Endothelial cell of hepatic sinusoid (primary cell): ENCODE results near the gene CDKAL1.
"Not testable (repeated sequence)": the region's sequence is repeated elsewhere in the genome, so short reads cannot be mapped to it uniquely, and the experiment has no call there.

Experiments
- in situ Hi-C: cut with HindIII; loops from 2 replicates; pipeline ENCODE4 v1.10.0; 2017; ENCODE audit warnings: low sequenced_read_pairs

CDKAL1 gene

GRCh38 chr6:20534295-20535262 is at the start of gene CDKAL1:
Gene CDKAL1, plus strand, starts transcription at chr6:20534457. Its CDS starts 11,894 bp downstream, at chr6:20546351.
- in situ Hi-C loops: no loop called here

GRCh38 chr6:20486641-20487040 is 47.6 kb upstream of the CDKAL1 start:
- in situ Hi-C loops: no loop called here

GRCh38 chr6:20487669-20488375 is 46.4 kb upstream of the CDKAL1 start:
- in situ Hi-C loops: no loop called here

GRCh38 chr6:20490591-20490990 is 43.7 kb upstream of the CDKAL1 start:
- in situ Hi-C loops: no loop called here

- in situ Hi-C loops: no loop called here
Observed at GRCh38 chr6:20492099-20492498, 42.2 kb upstream of the CDKAL1 start.

- in situ Hi-C loops: no loop called here
Observed at GRCh38 chr6:20497216-20498040, 36.8 kb upstream of the CDKAL1 start.

- in situ Hi-C loops: no loop called here
Observed at GRCh38 chr6:20498041-20498385, 36.2 kb upstream of the CDKAL1 start.

GRCh38 chr6:20509212-20509611 is 25.0 kb upstream of the CDKAL1 start:
- in situ Hi-C loops: no loop called here

GRCh38 chr6:20511852-20512251 is 22.4 kb upstream of the CDKAL1 start:
- in situ Hi-C loops: no loop called here

- in situ Hi-C loops: not testable (repeated sequence)
Observed at GRCh38 chr6:20525208-20525607, 9.0 kb upstream of the CDKAL1 start.

- in situ Hi-C loops: not testable (repeated sequence)
Observed at GRCh38 chr6:20529086-20529448, 5.2 kb upstream of the CDKAL1 start.

GRCh38 chr6:20532881-20533280 is 1.4 kb upstream of the CDKAL1 start:
- in situ Hi-C loops: no loop called here

- in situ Hi-C loops: no loop called here
Observed at GRCh38 chr6:20533746-20534294, 437 bp upstream of the CDKAL1 start.

- in situ Hi-C loops: no loop called here
Observed at GRCh38 chr6:20538131-20538662, 3.9 kb downstream of the CDKAL1 start.

GRCh38 chr6:20538907-20539306 is 4.7 kb downstream of the CDKAL1 start:
- in situ Hi-C loops: no loop called here

- in situ Hi-C loops: no loop called here
Observed at GRCh38 chr6:20539387-20539786, 5.1 kb downstream of the CDKAL1 start.

GRCh38 chr6:20540683-20541082 is 6.4 kb downstream of the CDKAL1 start:
- in situ Hi-C loops: no loop called here

- in situ Hi-C loops: no loop called here
Observed at GRCh38 chr6:20541382-20541781, 7.1 kb downstream of the CDKAL1 start.

GRCh38 chr6:20542927-20543602 is 8.8 kb downstream of the CDKAL1 start:
- in situ Hi-C loops: no loop called here

GRCh38 chr6:20548264-20548663 is 14.0 kb downstream of the CDKAL1 start:
- in situ Hi-C loops: no loop called here
